Hepatocyte (in vitro differentiated cells): ENCODE results near the gene RGS10. TPM values are rescaled to one million over a fixed set of nuclear protein-coding genes. Genes with fewer than 3 reads are reported as not detected.

Experiments used
- DNase-seq: peaks from one replicate; pipeline ENCODE4 v3.0.0-alpha.2; 2016; ENCODE audit warnings: low spot score
- H2AFZ ChIP-seq: fragments of 200-600 bp; sonication (generic); 2 replicates; pipeline ENCODE4 v1.6.0; 2016; ENCODE audit warnings: antibody characterized with exemption, mild to moderate bottlenecking
- H3K27ac ChIP-seq: fragments of 200-600 bp; sonication (generic); 2 replicates; pipeline ENCODE4 v1.5.1; 2016; ENCODE audit warnings: mild to moderate bottlenecking
- H3K27me3 ChIP-seq: fragments of 200-600 bp; sonication (generic); 2 replicates; pipeline ENCODE4 v1.6.1; 2016
- H3K36me3 ChIP-seq: fragments of 200-600 bp; sonication (generic); replicated peaks from 2 replicates; pipeline ENCODE4 v1.5.1; 2016; ENCODE audit warnings: low read depth; ENCODE audit not compliant: insufficient read depth
- H3K4me1 ChIP-seq: fragments of 200-600 bp; sonication (generic); 2 replicates; pipeline ENCODE4 v1.5.1; 2016; ENCODE audit warnings: mild to moderate bottlenecking, moderate library complexity; ENCODE audit not compliant: insufficient read depth
- H3K4me2 ChIP-seq: fragments of 200-600 bp; sonication (generic); 2 replicates; pipeline ENCODE4 v1.6.0; 2016
- H3K4me3 ChIP-seq: fragments of 200-600 bp; sonication (generic); 2 replicates; pipeline ENCODE4 v1.5.1; 2016; ENCODE audit warnings: mild to moderate bottlenecking
- H3K79me2 ChIP-seq: fragments of 200-600 bp; sonication (generic); 2 replicates; pipeline ENCODE4 v1.6.0; 2017; ENCODE audit warnings: mild to moderate bottlenecking
- H3K9me2 ChIP-seq: fragments of 200-600 bp; sonication (generic); replicated peaks from 2 replicates; pipeline ENCODE4 v1.6.0; 2017; ENCODE audit warnings: mild to moderate bottlenecking; ENCODE audit not compliant: insufficient read depth
- H3K9me3 ChIP-seq: fragments of 200-600 bp; sonication (generic); 2 replicates; pipeline ENCODE4 v1.5.1; 2016; ENCODE audit warnings: low read depth, mild to moderate bottlenecking
- H4K20me1 ChIP-seq: fragments of 200-600 bp; sonication (generic); 2 replicates; pipeline ENCODE4 v1.6.0; 2016; ENCODE audit warnings: mild to moderate bottlenecking; ENCODE audit not compliant: insufficient read depth, poor library complexity, severe bottlenecking
- EZH2 ChIP-seq: fragments of 200-600 bp; sonication (generic); IDR thresholded peaks from 2 replicates; pipeline ENCODE4 v1.6.1; 2016; ENCODE audit warnings: antibody characterized with exemption, mild to moderate bottlenecking, borderline replicate concordance
- EZH2phosphoT487 ChIP-seq: fragments of 200-600 bp; sonication (generic); IDR thresholded peaks from one replicate; pipeline ENCODE4 v1.6.1; 2018; ENCODE audit warnings: antibody characterized with exemption, mild to moderate bottlenecking, low read depth, moderate library complexity; ENCODE audit not compliant: unreplicated experiment, severe bottlenecking
- WGBS: methylation state at CpG from one replicate; pipeline ENCODE4 v1.1.6; 2016; ENCODE audit warnings: low lambda C conversion rate; ENCODE audit errors: missing lambda C conversion rate; 5-methylcytosine and 5-hydroxymethylcytosine counted together
- polyA plus RNA-seq: library from polyadenylated mRNA; unstranded; fragments of >200 nt; fragmentation: Nextera tagmentation; extraction: Ambion mirVana; gene quantifications from 2 replicates; pipeline ENCODE4 v1.2.1, GENCODE V29; 2016
- total RNA-seq: library from RNA; depleted of rRNA; stranded (reverse); fragments of >200 nt; gene quantifications from 2 replicates; pipeline ENCODE4 v1.2.3, GENCODE V29; 2014
- TF ChIP-seq, protein P1 (sequence below): fragments of 200-600 bp; sonication (generic); IDR thresholded peaks from 2 replicates; pipeline ENCODE4 v1.5.1; 2016; ENCODE audit warnings: antibody characterized with exemption, mild to moderate bottlenecking; ENCODE audit not compliant: poor library complexity

The RGS10 gene
- total and polyA plus RNA-seq, 2 experiments from 2014 or later = 5.4 to 8.4 TPM

DNA sequence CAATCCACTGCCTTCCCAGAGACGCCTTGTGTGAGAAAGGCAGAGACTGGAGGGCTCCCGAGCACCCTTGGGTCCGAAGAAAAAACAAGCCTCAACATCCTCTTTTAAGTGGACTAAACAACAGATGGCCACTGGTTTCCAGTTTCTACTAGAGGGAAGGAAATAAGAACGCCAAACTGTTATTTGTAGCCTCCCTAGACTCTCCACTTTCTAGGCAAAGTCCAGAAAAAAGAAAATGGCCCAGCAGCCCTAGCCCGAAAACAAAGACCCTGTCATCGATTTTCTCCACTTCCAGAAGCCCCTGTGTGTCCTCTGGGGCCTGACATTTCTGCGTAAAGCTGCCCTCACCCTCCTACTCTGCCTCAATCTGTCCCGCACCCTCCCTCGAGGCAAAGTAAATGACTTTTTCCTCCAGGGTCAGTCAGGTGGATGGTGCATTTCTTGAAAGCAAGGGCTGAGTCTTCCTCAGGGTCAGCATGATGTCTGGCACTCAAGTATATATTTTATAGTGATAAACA lies 6.0 kb downstream of the RGS10 start:
- H3K9me2 ChIP-seq = no peaks in the 10 kb centered on the region
- WGBS = 90% methylated on average over 9 of the region's 9 CpGs
- TF ChIP-seq, protein P1, sequence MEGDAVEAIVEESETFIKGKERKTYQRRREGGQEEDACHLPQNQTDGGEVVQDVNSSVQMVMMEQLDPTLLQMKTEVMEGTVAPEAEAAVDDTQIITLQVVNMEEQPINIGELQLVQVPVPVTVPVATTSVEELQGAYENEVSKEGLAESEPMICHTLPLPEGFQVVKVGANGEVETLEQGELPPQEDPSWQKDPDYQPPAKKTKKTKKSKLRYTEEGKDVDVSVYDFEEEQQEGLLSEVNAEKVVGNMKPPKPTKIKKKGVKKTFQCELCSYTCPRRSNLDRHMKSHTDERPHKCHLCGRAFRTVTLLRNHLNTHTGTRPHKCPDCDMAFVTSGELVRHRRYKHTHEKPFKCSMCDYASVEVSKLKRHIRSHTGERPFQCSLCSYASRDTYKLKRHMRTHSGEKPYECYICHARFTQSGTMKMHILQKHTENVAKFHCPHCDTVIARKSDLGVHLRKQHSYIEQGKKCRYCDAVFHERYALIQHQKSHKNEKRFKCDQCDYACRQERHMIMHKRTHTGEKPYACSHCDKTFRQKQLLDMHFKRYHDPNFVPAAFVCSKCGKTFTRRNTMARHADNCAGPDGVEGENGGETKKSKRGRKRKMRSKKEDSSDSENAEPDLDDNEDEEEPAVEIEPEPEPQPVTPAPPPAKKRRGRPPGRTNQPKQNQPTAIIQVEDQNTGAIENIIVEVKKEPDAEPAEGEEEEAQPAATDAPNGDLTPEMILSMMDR = no peak
- TF ChIP-seq EZH2phosphoT487 = no peak
- no peak for TF ChIP-seq EZH2
- no peak overlapping the region for H2AFZ ChIP-seq
- no peaks in the 10 kb centered on the region for H3K9me3 ChIP-seq
- H3K4me1 ChIP-seq = peaks cover 6% of the 10 kb centered on the region
- no peak for DNase-seq
- H3K4me2 ChIP-seq = no peak overlapping the region
- H3K36me3 ChIP-seq = no peaks in the 10 kb centered on the region
- peaks cover 20% of the 10 kb centered on the region for H3K27me3 ChIP-seq
- H4K20me1 ChIP-seq = no peaks in the 10 kb centered on the region
- no peak overlapping the region for H3K27ac ChIP-seq
- no peak overlapping the region for H3K4me3 ChIP-seq
- no peaks in the 10 kb centered on the region for H3K79me2 ChIP-seq

DNA sequence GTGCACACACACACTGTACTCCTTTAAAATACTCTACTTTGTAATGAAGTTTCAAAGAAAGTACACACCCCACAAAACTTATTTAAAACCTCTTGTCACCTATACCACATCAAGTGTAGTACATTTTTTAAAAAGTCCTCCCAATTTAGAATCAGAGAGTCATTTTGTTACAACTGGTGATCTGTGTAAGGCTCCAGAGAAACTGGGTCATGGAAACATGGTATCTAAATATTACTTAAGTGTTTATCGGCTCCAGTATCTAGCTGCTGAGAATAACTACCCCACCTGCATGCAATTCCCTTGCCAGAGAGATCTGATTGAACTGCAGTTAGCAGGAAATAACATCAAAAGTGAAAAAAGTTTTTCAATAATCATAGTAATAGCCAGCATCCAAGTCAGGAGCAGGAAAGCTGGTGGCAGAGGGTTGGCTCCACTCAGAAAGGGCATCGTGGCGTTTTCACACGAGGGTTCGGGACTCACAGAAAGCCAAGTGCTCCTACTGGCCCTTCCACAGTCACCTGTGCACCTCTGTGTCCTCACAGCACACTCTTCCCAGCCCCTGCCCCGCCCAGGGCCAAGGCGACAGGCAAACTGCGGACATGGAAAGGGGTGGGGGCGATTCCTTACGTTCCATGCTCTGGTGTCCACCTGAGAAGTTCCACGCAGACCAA lies 6.5 kb downstream of the RGS10 start:
- Histone ChIP-seq H3K27me3 (peaks cover 14% of the 10 kb centered on the region), H3K36me3 (no peaks in the 10 kb centered on the region), H2AFZ (no peak overlapping the region), H3K79me2 (no peaks in the 10 kb centered on the region), H3K9me2 (no peaks in the 10 kb centered on the region), H3K9me3 (no peaks in the 10 kb centered on the region), H3K27ac (no peak overlapping the region), H3K4me2 (no peak overlapping the region), H4K20me1 (no peaks in the 10 kb centered on the region), H3K4me3 (no peak overlapping the region), H3K4me1 (peaks cover 7% of the 10 kb centered on the region)
- TF ChIP-seq EZH2phosphoT487 (no peak), EZH2 (no peak)
- TF ChIP-seq, protein P1 = no peak
- 91% methylated on average over 11 of the region's 11 CpGs for WGBS
- DNase-seq = no peak

DNA sequence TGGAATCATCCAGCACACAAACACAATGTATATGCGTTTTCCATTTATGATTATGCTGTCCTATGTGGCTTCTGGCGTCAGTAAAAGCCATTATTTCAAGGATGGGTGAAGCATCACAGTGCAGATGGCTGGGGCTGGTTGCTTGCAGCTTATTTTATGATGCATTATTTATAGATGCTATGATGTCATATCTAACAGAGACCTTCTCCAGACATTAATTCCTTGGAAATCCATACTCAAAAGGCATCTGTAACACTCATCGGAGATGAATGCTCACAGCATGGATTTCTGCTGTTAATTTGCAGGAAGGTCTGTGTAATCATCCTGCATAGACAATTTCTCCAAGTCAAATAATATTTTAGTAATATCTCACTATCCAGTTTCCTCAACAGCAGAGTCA lies 7.2 kb downstream of the RGS10 start:
- no peak overlapping the region for H3K4me2 ChIP-seq
- no peak for TF ChIP-seq EZH2
- TF ChIP-seq EZH2phosphoT487 = no peak
- TF ChIP-seq, protein P1 = no peak
- H3K27me3 ChIP-seq = peaks cover 7% of the 10 kb centered on the region
- WGBS = 81% methylated on average over 3 of the region's 3 CpGs
- no peak overlapping the region for H3K27ac ChIP-seq
- H3K79me2 ChIP-seq = no peaks in the 10 kb centered on the region
- H3K9me2 ChIP-seq = no peaks in the 10 kb centered on the region
- no peaks in the 10 kb centered on the region for H3K9me3 ChIP-seq
- no peak for DNase-seq
- no peaks in the 10 kb centered on the region for H3K36me3 ChIP-seq
- no peak overlapping the region for H2AFZ ChIP-seq
- H3K4me1 ChIP-seq = peaks cover 11% of the 10 kb centered on the region
- H3K4me3 ChIP-seq = no peak overlapping the region
- no peaks in the 10 kb centered on the region for H4K20me1 ChIP-seq
